Measurements from ENCODE around the gene SLC22A23. TPM values are rescaled to one million over a fixed set of nuclear protein-coding genes. Genes with fewer than 3 reads are reported as not detected.
A peak's percentile ranks its signal among the peaks of the same experiment; 100 is the strongest.

SLC22A23 gene
- total RNA-seq, 1 experiment from 2014 or later, result 3.9 TPM

- DNase-seq (ENCODE audit: low read depth), result no peak
These were observed 101.9 kb downstream of the SLC22A23 start for GRCh38 chr6:3355011-3355357.

DNA sequence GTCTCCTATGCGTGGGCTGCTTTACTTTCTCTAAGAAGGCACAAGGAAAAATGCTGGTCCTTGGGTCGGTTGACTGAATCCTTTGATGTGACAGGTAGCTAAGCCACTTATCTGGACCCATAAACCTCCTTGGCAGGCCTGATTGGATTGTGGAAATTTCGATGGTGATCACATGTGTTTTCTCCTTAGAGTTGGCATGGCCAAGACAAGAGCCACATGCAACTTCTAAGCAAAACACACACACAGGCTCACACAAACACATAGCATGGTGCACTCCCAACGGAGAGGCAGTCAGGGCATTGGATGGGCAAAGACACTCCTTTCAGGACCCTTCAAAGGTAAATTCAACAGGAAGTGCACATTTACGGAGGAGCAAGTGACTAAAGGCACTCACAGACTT is 102.9 kb downstream of the SLC22A23 start:
- DNase-seq (ENCODE audit: low read depth), result no peak

GRCh38 chr6:3353213-3353903 is 103.5 kb downstream of the SLC22A23 start:
- DNase-seq (ENCODE audit: low read depth), result no peak

GRCh38 chr6:3352678-3353077 is 104.2 kb downstream of the SLC22A23 start:
- DNase-seq (ENCODE audit: low read depth), result no peak

DNA sequence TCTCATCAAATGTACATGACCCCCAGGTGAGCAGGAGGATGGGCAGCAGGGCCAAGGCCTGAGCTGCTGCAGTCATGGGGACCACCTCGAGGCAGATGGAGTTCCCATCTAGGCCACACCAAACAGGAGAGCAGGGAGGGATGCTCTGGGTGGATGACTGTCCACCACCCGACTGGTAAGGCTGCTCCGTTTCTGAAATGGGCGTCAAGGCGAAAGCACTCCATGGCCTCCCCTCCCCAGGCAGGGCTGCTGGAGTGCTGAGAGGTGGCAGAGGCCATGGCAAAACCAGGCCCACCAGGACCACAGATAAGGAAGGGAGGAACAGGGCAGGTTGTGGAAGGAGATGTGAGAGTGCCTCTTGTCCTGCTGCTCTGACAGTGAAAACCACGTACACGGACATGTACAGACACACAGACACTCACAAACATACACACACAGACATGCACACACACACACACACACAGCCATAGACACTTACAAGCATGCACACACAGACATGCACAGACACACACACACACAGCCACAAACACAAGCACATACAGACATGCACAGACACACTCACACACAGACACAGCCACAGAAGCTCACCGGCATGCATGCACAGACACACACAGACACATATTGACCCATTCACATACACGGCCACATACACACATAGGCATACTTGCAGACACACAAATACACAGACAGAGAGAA is 104.9 kb downstream of the SLC22A23 start:
- DNase-seq (ENCODE audit: low read depth), result no peak

GRCh38 chr6:3351105-3351676 is 105.7 kb downstream of the SLC22A23 start:
- DNase-seq (ENCODE audit: low read depth), result no peak

DNA sequence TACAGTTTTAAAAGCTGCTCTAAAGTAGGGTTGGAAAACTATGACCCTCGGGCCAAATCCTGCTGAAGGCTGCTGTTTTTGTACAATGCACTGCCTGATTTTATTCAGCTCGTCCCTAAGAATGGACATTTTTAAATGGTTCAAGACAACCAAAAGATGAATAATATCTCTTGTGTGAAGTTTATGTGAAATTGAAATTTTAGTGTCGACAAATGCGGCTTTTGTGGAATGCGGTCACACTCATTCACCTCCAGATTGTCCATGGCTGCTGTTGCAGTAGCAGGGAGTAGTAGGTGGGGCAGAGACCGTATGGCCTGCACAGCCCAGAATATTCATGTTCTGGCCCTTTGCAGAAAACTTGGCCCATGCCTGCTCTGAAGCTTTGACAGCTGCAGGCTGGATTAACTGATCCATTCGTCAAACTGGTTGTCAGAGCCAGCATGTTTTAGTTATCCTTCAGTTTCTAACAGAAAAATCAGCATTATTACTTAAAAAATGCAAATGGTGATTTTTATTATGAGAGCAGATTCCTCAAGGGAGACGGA is 106.5 kb downstream of the SLC22A23 start:
- no peak for DNase-seq (ENCODE audit: low read depth)

DNA sequence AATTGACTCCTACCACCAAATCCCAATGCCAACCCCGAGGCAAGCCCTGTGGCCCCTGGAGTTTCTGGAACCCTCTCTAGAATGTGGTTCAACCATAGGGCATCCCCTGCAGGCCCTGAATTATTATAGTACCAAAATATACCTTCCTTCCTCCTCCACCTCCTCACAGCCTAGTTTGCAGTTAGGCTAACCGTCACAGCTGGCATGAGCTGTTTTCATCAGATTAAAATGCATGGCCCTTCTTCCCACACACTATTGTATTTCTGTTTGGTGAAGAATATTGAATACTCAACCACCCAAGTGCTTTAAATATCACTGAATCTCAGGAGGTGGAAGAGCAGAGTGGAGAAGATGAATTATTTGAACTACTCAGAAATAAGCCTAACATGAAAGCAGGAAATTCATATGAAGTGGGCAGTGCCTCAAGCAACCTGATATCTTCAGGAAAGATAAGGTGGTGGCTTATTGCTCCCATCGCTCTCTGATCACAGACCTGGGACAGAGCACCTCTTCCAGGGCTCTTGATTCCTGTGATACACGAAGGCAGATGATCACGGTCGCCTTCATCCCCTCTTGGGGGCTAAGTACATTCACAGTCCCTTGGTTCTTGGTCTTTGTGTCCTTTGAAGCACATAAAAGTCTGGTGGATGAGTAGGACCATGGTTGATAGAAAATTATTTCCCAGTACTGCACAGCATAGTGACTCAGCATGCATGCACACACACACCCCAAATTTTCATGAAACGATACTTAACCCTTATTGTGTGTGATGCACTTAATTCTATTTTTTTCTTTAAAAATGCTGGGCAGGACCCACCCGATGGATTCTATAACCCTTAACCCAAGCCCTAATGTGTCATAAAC is 107.2 kb downstream of the SLC22A23 start:
- no peak for DNase-seq (ENCODE audit: low read depth)

GRCh38 chr6:3348821-3349220 is 108.0 kb downstream of the SLC22A23 start:
- no peak for DNase-seq (ENCODE audit: low read depth)

DNA sequence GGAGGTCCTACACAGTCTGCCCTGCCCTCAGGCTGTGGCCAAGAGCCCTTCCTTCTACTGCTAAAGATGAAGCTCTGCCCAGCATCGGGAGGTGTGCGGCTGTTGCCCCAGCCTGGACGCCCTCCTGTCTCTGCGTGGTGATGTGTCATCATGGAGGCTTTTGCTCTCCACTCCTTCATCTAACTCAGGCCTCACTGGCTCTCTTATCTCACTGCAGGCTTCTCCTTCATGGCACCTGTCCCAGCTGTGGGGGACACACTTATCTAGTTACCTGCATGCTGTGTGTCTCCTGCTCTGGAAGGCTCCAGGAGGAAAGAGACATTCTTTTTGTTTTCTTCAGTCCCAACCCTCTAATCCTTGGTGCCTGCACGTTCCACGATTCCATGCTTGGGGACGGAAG is 109.0 kb downstream of the SLC22A23 start:
- no peak for DNase-seq (ENCODE audit: low read depth)

GRCh38 chr6:3347247-3347646 is 109.6 kb downstream of the SLC22A23 start:
- no peak for DNase-seq (ENCODE audit: low read depth)

DNA sequence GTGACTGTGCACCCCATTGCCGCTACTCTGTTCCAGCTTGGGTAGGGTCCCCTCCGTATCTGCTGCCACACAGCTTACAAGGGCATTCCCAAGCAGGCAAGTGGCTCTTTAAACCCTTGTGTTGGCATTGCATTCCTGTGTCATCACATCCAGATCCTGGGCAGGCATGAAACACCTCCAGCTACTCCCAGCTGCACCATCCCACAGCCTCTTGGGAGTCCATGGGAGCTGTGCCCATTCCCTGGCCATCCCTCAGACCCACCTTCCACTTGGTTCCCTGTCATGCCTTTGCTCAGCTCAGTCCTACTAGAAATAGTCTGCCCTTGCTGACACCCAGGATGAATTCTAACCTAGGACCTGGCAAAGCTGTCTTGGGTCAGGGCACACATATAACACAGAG is 110.4 kb downstream of the SLC22A23 start:
- DNase-seq (ENCODE audit: low read depth), result no peak

DNA sequence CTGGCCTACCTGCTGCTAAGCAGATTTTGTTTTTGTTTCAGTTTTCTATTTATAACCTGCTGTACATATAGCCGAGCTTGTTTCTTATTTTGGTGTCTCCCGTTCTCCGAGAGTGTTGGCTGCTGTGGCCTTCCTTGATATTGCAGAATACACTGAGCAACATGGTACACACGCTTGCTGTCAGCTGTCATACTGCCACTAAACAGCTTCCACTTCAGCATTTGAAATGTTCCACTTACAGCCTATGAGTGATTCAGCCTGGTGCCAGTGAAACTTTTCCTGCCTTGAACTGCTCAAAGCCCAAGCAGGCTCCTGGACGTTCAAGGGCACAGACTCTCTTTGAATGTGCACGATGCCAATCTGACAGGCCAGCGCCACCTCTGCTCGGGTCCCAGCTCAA is 111.0 kb downstream of the SLC22A23 start:
- no peak for DNase-seq (ENCODE audit: low read depth)

DNA sequence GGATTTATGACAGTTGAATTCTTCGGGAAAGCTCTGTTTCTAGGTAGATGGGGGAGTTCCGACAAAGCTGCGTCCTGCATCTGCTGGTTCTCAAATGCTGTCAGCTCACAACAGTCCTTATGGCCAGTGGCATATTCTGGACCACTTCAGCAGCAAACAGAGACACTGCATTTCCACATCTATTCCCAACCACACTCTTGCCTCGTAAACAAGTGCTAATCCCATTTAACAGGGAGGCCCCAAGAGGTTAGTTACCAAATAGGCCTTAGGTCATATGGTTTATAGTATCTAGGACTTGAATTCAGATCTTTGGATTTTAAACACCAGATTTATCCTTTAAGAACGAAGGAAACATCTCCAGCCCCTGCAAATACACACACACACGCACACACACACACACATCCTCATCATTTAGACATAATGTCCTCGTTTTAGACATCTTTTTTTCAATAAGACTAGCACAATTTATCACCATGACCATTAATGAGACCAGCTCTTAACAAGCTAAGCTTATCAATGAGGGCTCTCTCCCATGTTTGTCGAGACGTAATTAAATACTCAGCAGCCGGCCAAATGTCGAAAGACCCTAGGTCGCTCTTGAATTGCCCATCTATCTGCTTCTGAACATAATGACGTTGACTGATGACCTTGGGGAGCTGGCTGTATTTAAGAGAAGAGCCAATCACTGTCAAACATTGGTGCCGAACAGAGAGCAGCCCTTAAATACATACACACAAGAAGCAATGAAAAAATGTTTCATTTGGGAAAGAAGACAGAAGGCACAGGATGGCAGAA is 113.6 kb downstream of the SLC22A23 start:
- no peak for DNase-seq (ENCODE audit: low read depth)

DNA sequence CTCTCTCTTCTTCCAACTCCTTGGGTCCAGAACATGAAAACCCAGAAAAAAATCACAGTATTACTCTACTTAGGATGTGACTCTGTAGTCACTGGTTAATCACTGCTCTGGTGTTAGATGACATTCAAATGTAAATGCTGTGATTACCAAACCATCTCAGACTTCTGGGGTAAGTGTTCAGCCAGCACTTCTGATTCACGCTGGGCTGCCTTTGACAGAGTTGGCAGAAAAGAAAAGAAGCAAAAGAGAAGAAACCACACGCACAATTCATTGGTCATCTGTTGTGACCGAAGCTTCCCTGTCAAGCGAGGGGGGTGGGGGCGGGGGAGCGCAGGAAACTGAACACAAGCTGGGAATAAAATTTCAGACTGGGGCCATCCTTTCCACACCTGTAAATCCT is 115.4 kb downstream of the SLC22A23 start:
- peak; percentile 67 for DNase-seq (ENCODE audit: low read depth)

- DNase-seq (ENCODE audit: low read depth), result no peak
These were observed 116.0 kb downstream of the SLC22A23 start for GRCh38 chr6:3340894-3341293.

- DNase-seq (ENCODE audit: low read depth), result no peak
These were observed 116.5 kb downstream of the SLC22A23 start for GRCh38 chr6:3340358-3340802.

GRCh38 chr6:3339811-3340210 is 117.0 kb downstream of the SLC22A23 start:
- no peak for DNase-seq (ENCODE audit: low read depth)

DNA sequence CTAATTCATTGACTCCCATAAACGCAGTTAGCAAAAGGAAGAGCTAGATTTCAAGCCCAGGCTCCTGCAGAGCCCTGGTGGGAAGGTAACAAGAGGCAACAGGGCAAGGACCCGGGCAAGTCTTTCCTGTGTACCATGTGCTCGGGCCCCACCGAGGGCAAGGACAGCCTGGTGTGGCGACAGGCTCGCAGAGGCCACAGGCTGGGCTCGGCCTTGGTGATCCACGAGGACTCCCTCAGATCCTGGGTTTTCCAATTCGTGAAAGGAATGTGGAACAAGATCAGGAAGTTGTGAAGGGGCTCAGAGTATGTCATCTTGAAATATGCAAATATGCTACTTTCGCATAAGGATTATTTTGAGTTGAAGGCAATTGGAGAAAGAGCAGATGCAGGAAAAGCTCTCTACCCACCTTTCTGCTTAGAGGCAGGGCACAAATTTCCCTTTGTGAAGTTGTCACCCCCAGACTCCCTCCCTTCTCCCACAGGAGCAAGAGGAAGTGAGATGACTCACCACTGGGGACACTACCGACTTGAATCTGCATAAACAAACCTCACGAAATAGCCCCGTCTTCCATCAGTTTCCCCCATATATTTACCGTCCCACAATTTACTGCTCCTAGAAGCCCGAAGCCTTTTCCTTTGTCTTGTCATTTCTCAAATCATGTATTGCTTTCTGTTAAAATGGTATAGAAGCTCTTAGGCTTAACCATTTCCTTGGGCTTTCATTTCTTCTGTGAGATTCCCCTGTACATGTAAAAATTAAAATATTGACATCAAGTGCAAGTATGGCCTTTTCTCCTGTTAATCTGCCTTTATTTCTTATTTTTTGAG is 119.1 kb downstream of the SLC22A23 start:
- DNase-seq (ENCODE audit: low read depth), result peak; percentile 65
